Gastroesophageal sphincter (tissue), 4 donors: ENCODE data around the gene TNP1. TPM values are rescaled to one million over a fixed set of nuclear protein-coding genes. Genes with fewer than 3 reads are reported as not detected.

ENCODE experiments used
- ATAC-seq: fragments of 150-250 bp; one replicate; pipeline ENCODE4 v1.9.1; 2016; ENCODE audit warnings: mild to moderate bottlenecking, moderate library complexity
- H3K27ac ChIP-seq, 4 donors: fragments of 200-600 bp; sonication (generic) in 3 of 4; 1 replicate in 3 of 4; 2 replicates in 1 of 4; pipeline ENCODE4 v1.5.1; 2016 to 2019
- H3K27me3 ChIP-seq: fragments of 200-600 bp; sonication (generic); one replicate; pipeline ENCODE4 v1.5.1; 2019
- H3K36me3 ChIP-seq, 2 donors: fragments of 200-600 bp; sonication (generic); one replicate each; pipeline ENCODE4 v1.5.1; 2019; ENCODE audit warnings: control low read depth in 1 of 2
- H3K4me1 ChIP-seq, 3 donors: fragments of 200-600 bp; sonication (generic); 1 replicate in 2 of 3; 2 replicates in 1 of 3; pipeline ENCODE4 v1.5.1; 2016 to 2019; ENCODE audit warnings: control low read depth in 2 of 3
- H3K4me3 ChIP-seq, 2 donors: fragments of 200-600 bp; sonication (generic); one replicate each; pipeline ENCODE4 v1.5.1; 2019; ENCODE audit warnings: mild to moderate bottlenecking in 1 of 2, moderate library complexity in 1 of 2
- H3K9me3 ChIP-seq, 3 donors: fragments of 200-600 bp; sonication (generic); one replicate each; pipeline ENCODE4 v1.5.1; 2017 to 2019; ENCODE audit warnings: control low read depth in 2 of 3
- EP300 ChIP-seq: sonication (generic); formaldehyde crosslinking; IDR thresholded peaks from one replicate; pipeline ENCODE4 v1.6.1; 2017; ENCODE audit warnings: antibody characterized with exemption, mild to moderate bottlenecking
- POLR2A ChIP-seq, 2 donors: fragments of 450-650 bp; IDR thresholded peaks; one replicate each; pipeline ENCODE4 v1.6.1; 2017; ENCODE audit warnings: antibody characterized with exemption in 2 of 2, mild to moderate bottlenecking in 2 of 2, moderate library complexity in 1 of 2
- POLR2AphosphoS5 ChIP-seq: sonication (generic); formaldehyde crosslinking; IDR thresholded peaks from one replicate; pipeline ENCODE4 v1.6.1; 2017; ENCODE audit warnings: antibody characterized with exemption
- WGBS, 2 donors: methylation state at CpG; one replicate each; pipeline ENCODE4 v1.1.5; 2018; ENCODE audit warnings: low coverage in 1 of 2; 5-methylcytosine and 5-hydroxymethylcytosine counted together
- total RNA-seq, 4 donors: library from RNA; depleted of rRNA; stranded (reverse); fragments of >200 nt; gene quantifications; one replicate each; pipeline ENCODE4 v1.1.0, GENCODE V29; 2016
- TF ChIP-seq, protein P1 (sequence below), 4 experiments: fragments of 200-600 bp in 2 of 4; fragments of 450-650 bp in 2 of 4; sonication (generic) in 1 of 4; IDR thresholded peaks; one replicate each; pipeline ENCODE4 v1.5.1; 2017 to 2019; ENCODE audit warnings: antibody characterized with exemption in 4 of 4, mild to moderate bottlenecking in 2 of 4, moderate library complexity in 2 of 4

Gene TNP1
- total RNA-seq, 4 donors from 2014 or later = not detected

DNA sequence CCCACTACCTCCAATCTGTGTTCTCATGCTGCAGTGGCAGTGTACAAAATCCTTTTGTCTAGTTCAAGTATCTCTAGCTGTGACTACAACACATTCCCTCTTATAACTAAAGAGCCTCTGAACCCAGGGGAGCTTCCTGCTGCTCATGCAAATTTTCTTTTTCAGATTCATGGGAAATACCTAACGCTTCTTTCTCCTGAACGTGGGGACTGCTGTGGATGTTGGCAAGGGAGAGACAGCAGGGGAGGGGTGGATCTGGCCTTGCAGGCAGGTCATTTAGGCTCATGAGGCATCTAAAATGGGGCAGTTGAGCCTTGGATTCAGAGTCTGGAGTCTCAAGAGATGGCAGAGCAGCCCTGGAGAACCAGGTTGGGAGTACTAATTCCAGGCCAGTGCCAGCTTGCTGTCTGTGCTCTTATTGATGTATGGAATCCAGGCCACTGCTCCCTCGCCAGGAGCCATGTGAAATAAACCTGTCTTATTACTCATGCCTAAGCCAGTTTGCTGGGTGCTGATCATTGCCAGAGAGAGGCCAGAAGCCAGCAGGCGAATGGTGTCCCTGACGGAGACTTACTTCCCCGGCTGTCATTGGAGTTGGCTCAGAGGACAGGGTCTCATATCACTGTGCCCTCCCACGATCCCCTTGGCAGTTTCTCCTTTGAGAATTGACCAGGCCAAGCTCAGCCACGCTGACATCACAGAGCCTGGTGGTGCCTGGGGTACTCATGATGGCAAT is 29.2 kb upstream of the TNP1 start:
- no peak overlapping the region for H3K27ac ChIP-seq
- H3K4me1 ChIP-seq = no peaks in the 10 kb centered on the region
- ATAC-seq = no peak
- H3K9me3 ChIP-seq = no peaks in the 10 kb centered on the region
- no peaks in the 10 kb centered on the region for H3K27me3 ChIP-seq
- no peak overlapping the region for H3K4me3 ChIP-seq
- WGBS, 2 donors = 73 to 88% methylated on average over 1 to 2 of the region's 8 CpGs
- TF ChIP-seq EP300 (no peak), POLR2A (IDR thresholded peaks at IDR 0.05) (no peak), POLR2AphosphoS5 (peak; percentile 31)
- TF ChIP-seq, protein P1, sequence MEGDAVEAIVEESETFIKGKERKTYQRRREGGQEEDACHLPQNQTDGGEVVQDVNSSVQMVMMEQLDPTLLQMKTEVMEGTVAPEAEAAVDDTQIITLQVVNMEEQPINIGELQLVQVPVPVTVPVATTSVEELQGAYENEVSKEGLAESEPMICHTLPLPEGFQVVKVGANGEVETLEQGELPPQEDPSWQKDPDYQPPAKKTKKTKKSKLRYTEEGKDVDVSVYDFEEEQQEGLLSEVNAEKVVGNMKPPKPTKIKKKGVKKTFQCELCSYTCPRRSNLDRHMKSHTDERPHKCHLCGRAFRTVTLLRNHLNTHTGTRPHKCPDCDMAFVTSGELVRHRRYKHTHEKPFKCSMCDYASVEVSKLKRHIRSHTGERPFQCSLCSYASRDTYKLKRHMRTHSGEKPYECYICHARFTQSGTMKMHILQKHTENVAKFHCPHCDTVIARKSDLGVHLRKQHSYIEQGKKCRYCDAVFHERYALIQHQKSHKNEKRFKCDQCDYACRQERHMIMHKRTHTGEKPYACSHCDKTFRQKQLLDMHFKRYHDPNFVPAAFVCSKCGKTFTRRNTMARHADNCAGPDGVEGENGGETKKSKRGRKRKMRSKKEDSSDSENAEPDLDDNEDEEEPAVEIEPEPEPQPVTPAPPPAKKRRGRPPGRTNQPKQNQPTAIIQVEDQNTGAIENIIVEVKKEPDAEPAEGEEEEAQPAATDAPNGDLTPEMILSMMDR (IDR thresholded peaks at IDR 0.05) = no peak
- H3K36me3 ChIP-seq = no peaks in the 10 kb centered on the region

DNA sequence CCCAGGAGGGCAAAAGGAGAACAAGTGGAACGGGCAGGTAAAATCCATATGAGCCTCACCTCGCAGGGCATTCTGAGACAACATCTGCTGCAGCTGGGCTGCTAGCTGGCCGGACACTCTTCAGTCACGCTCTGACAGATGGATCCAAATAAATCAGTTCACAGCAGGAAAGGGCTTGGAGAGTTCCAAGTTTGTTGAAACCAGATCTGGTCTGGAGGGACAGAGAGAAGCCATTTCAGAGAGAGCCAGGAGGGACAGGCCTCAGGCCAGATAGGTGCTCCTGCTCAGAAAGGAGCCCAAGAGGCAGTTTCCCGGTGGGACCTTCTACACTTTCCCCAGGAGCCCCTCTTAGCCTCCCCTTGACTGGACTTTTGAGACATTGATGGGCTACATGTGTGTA is 28.2 kb upstream of the TNP1 start:
- Histone ChIP-seq H3K4me1 (no peaks in the 10 kb centered on the region), H3K9me3 (no peaks in the 10 kb centered on the region), H3K4me3 (no peak overlapping the region), H3K27ac (no peak overlapping the region), H3K36me3 (no peaks in the 10 kb centered on the region), H3K27me3 (no peaks in the 10 kb centered on the region)
- TF ChIP-seq POLR2A (IDR thresholded peaks at IDR 0.05) = no peak
- TF ChIP-seq EP300 = no peak
- TF ChIP-seq, protein P1 (IDR thresholded peaks at IDR 0.05) = no peak
- no peak for TF ChIP-seq POLR2AphosphoS5
- WGBS, 2 donors = 96 to 97% methylated on average over 3 to 4 of the region's 5 CpGs
- ATAC-seq = no peak

DNA sequence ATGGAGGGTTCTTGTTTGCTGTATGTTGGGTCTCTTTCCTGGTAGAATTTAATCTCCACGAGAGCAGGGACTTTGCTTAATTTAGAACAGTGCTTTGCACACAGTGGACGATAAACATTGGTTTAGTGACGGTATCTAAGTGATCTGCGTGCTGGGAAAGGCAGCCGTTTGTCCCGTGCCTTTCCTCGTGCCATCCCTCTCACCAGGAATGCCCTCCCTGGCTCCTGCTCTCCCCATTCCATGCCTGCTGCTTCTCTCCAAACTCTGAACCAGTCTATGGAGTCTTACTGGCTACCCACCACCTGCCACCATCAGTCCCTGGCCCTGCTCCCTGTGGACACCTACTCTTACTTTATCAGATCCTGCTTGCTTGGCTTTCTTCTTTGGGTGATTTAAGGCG is 27.3 kb upstream of the TNP1 start:
- no peak overlapping the region for H3K27ac ChIP-seq
- H3K4me3 ChIP-seq = no peak overlapping the region
- TF ChIP-seq POLR2AphosphoS5 = no peak
- TF ChIP-seq, protein P1 (IDR thresholded peaks at IDR 0.05) = no peak
- TF ChIP-seq EP300 = no peak
- no peak for TF ChIP-seq POLR2A (IDR thresholded peaks at IDR 0.05)
- no peaks in the 10 kb centered on the region for H3K9me3 ChIP-seq
- H3K27me3 ChIP-seq = no peaks in the 10 kb centered on the region
- no peaks in the 10 kb centered on the region for H3K4me1 ChIP-seq
- ATAC-seq = no peak
- WGBS, 2 donors = 87 to 96% methylated on average over 6 to 7 of the region's 8 CpGs
- H3K36me3 ChIP-seq = no peaks in the 10 kb centered on the region

DNA sequence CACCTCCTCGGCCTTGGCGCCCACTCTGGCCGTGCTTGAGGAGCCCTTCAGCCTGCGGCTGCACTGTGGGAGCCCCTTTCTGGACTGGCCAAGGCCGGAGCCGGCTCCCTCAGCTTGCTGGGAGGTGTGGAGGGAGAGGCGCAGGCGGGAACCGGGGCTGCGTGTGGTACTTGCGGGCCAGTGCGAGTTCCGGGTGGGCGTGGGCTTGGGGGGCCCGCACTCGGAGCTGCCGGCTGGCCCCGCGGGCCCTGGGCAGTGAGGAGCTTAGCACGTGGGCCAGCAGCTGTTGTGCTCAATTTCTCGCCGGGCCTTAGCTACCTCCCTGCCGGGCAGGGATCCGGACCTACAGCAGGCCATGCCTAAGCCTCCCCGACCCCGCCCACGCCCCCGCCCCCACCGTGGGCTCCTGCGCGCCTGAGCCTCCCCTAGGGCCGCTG is 25.3 kb upstream of the TNP1 start:
- TF ChIP-seq EP300 (no peak), POLR2AphosphoS5 (no peak), POLR2A (IDR thresholded peaks at IDR 0.05) (no peak)
- TF ChIP-seq, protein P1 (IDR thresholded peaks at IDR 0.05) = no peak
- H3K9me3 ChIP-seq = no peaks in the 10 kb centered on the region
- H3K36me3 ChIP-seq = no peaks in the 10 kb centered on the region
- no peak overlapping the region for H3K27ac ChIP-seq
- no peaks in the 10 kb centered on the region for H3K27me3 ChIP-seq
- H3K4me1 ChIP-seq = peaks cover 0 to 12% (median 0%) of the 10 kb centered on the region in 3 donors
- WGBS, 2 donors = no CpG with 5 or more reads among the region's 32 CpGs
- ATAC-seq = no peak
- no peak overlapping the region for H3K4me3 ChIP-seq

DNA sequence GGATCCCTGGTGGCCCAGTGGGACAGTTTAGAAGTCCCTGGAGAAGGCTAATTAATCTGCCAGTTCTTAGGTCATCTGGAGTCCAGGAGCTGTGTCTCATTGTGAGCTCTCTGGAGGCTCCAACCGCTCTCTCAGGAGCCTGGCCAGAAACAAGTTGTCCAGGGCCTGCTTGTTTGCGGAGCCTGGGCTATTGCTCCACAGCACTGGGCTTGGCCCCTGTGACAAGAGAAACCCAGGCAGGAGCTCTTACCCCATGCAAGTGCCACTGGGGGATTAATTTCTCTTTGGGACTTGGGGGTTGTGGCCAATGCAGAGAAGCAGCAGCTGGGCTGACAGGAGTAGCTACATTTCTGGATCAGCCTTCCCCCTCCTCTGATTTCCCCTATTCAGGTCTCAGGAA is 24.5 kb upstream of the TNP1 start:
- TF ChIP-seq, protein P1 (IDR thresholded peaks at IDR 0.05) = no peak
- TF ChIP-seq POLR2A (IDR thresholded peaks at IDR 0.05) (no peak), EP300 (no peak), POLR2AphosphoS5 (no peak)
- no peaks in the 10 kb centered on the region for H3K27me3 ChIP-seq
- H3K4me1 ChIP-seq = peaks cover 0 to 15% (median 0%) of the 10 kb centered on the region in 3 donors
- peak; percentile 55 for ATAC-seq
- WGBS, 2 donors = no CpG with 5 or more reads among the region's 2 CpGs
- H3K9me3 ChIP-seq = no peaks in the 10 kb centered on the region
- no peak overlapping the region for H3K27ac ChIP-seq
- H3K4me3 ChIP-seq = no peak overlapping the region
- H3K36me3 ChIP-seq = no peaks in the 10 kb centered on the region
